HG03457 (cell line): ENCODE results near the gene TNFAIP8L2.

ENCODE experiments used
- ATAC-seq: cut with Tn5 transposase; IDR thresholded peaks from one replicate; pipeline ENCODE4 v1.9.1; 2021; ENCODE audit warnings: moderate number of reproducible peaks; ENCODE audit not compliant: unreplicated experiment

The TNFAIP8L2 gene

DNA sequence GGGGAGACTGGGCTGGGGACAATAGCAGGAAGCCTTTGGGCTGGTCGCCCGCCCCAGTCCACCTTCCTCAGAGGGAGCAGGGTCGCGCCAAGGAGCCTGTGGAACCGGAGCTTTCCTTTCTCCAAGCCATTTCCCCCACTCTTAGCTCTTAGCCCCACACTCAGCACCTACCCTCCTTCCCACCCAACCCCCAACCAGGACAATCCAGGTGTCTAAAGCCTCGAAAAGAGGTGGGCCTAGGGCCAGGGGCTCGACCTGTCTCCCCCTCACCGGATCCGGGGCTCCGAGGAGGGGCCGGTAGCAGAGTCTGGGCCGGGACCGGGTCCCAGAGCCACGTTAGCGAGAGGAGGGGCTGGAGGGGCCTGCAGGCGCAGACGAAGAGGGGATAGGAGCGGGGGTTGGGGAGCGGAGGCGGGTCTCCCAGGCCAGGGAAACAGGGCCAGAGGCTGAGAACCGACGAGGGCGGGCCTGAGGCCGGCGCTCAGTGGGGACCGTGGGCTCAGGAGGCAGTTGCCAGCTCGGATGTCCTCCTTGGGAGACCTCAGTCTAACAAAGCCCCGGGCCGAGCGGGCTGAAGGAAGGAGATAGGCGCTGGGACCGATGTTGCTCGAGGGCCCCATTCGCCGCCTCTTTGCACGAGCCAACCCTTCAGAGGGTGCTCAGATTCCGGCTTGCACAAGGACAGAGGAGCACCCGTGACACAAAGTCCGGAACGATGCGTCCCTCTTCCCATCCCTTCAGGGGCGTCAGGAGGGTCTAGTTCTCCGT is 11.0 kb upstream of the TNFAIP8L2 start:
- no peak for ATAC-seq

DNA sequence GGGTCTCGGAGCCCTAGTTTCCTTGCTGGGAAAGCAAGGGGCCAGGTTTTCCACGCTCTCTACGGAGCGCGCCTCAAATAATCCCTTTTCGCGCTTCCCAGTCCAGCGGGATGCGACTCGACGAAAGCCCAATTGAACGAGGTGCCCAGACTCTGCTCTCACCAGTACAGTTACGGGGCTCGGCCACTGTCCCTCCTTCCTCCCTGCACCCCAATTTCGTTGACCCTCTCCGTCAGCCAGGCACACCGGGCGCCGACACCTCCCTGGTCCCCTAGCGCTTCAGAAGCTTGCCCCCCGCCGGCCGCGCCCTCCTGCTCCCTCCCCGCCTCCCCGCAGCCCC is 10.4 kb upstream of the TNFAIP8L2 start:
- no peak for ATAC-seq

DNA sequence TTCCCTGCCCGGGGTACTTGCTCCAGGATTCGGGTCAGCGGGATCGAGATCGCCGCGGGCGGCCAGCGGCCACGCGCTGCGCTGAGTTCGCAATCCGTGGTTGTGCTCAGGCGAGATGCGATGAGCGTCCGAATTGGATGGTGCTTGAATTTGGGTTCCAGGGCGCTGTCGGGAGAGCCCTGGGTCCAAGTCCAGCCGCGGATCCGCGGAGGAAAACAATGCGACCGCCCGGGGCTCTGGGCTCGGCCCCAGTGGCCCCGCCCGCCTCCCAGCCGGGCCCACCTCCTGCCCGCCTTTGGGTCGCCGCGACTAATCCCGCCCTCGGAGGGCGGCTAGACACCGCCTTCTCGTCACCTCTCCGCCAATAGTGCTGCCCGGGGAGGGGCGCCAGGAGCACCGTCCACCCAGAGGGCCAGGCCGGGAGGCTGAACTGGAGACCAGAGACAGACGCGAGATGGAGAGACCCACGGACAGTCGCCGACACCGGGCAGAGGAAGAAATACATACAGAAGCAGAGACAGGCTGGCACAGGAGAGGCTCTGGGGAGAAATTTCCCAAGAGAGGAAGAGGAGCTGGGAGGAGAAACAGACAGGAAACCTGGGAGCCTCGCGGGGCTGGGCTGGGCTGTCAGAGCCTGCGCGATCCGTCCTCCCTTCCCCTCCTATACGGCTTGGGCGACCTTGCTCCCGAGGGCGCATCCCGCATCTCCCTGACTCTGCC is 9.9 kb upstream of the TNFAIP8L2 start, which contains the start of gene SEMA6C:
Gene SEMA6C (minus strand): TSS at position 220 of the 720 bp plus-strand sequence. CDS start 4,010 bp downstream, outside the sequence.
- ATAC-seq, result peak; percentile 85

DNA sequence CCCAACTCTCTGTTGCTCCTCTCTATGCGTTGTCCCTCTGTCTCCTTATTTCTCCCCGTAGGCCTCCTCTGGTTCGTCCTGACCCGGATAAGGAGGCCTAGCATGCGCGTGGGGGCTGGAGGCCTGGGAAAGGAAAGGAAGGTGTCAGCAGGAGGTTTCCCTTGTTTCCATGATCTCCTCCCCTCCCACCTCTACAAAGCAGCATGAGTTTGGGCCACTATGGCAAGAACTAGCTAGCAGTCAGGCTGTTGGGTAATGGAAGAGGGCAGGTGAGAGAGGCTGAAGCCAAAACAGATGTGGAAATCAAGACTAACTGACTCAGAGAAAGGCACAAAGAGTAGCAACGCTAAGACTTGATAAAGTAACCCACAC is 9.3 kb upstream of the TNFAIP8L2 start:
- no peak for ATAC-seq

DNA sequence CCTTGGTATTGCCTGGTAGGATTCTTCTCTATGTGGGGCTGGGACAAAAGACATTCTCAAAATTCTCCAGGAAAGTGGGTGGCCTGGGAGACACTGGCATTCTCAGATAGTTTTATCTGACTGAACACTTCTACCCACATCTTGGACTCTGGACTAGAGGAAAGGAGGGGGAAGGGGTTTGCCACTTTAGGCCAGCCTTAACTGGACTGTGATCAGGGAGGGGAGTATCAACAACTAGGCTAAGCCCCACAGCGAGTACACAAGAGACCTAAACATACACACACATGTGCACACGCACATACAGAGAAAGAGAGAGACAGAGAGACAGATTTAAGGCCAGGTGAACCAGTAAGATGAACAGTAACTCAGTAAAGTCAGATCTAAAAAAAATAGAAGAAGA is 8.8 kb upstream of the TNFAIP8L2 start:
- no peak for ATAC-seq

DNA sequence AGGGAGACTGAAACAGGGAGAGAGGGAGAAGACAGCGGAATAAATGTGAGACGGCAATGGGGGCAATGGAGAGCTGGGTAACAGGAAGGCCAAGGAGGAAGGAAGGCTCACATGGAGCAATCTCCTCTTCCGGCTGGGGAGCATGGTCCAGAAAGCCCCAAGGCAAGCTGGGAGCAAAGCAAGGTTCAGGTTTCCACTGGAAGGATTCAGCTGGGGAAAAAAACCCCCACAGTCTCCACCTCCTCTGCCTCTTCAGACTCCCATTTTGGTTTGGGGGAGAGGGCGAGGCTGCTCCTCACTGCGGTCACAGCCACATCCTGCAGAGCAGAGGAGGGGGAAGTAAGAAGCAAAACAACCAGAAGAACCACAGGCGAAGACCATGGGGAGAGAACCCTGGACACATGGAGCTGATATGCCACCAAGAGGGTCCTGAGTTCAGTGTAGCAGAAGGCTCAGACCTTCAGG is 650 bp downstream of the TNFAIP8L2 start:
- no peak for ATAC-seq

DNA sequence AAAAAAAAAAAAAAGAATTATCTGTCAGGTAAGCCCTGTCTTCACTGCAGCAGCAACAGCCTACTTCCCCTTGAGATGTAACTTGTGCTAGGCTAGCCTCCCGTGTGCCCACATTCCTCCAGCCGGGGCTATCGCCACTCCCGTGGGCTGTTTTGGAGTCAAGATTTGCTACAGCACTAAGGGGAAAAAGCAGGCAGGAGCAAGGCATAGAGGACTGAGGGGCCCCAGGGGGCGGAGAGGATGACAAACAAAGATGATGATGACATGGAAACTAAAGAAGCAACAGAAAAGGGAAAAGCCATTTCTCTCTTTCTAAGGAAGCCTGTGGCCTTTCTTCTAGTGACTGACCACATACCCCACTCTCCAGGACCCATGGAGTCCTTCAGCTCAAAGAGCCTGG is 1.9 kb downstream of the TNFAIP8L2 start:
- ATAC-seq, result no peak

DNA sequence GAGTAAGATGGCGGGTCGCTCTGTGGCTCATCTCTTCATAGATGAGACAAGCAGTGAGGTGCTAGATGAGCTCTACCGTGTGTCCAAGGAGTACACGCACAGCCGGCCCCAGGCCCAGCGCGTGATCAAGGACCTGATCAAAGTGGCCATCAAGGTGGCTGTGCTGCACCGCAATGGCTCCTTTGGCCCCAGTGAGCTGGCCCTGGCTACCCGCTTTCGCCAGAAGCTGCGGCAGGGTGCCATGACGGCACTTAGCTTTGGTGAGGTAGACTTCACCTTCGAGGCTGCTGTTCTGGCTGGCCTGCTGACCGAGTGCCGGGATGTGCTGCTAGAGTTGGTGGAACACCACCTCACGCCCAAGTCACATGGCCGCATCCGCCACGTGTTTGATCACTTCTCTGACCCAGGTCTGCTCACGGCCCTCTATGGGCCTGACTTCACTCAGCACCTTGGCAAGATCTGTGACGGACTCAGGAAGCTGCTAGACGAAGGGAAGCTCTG is 2.4 kb downstream of the TNFAIP8L2 start:
- no peak for ATAC-seq

DNA sequence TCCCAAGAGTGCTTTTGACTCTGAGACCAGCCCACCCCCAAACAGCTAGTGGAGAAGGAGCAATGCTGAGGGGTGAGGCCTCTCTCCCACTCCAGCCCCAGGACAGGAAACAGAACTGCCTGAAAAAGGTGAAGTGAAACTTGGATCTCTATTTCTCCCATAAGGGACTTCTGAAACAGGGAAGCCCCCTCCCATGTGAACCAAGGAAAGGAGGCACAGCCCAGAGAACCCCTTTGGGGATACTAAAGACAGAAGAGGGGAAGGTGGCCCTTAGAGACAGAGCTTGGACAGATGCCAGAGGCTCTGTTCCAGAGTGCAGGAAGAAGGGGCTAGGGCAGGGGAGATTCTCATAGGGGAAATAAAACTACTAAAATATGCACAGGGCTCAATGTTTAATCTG is 2.9 kb downstream of the TNFAIP8L2 start:
- ATAC-seq, result no peak

DNA sequence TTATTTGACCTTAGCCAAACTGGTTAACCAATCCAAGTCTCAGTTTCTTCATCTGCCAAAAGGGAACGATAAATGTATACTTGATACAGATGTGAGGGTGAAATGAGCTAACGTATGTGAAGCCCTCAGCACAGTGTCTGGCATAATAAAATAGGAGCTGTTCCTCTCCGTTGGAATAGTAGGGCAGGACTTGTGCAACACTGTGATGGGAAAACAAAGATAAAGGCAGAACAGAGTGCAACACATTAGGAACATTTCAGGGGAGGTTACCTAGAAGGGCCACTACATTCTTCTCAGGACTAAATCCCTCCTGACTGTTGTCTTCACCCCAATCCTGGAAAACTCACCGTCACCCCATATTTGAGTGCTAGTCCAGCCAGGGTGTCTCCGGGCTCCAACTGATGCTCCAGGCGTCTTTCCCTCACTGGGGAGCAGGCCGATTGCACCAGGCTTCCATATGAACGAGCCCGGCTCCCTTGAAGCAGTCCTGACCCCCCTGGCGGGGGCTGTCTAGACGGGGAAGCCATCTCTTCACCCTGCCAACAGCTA is 8.4 kb downstream of the TNFAIP8L2 start:
- no peak for ATAC-seq

DNA sequence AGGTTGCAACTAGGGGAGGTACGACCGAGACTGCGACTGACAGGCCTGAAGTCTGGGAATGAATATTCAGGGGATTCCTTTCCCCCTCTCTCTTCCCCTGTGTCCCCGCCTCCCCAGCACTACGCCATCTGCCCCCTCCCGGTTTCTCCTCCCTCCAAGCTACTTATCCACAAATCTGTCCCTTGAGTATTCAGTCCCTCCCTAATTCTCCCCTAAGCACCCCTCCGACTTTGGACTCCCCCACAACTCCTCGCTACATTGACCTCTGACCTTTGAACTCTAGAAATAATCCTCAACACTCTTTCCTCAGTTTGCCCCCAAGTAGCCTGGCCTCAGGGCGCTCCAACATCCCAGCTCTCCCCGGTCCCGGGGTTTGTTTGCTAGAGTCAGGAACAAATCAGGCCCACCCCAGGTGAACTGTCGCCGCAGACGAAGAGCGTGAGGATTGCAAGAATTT is 8.9 kb downstream of the TNFAIP8L2 start:
- ATAC-seq, result no peak

DNA sequence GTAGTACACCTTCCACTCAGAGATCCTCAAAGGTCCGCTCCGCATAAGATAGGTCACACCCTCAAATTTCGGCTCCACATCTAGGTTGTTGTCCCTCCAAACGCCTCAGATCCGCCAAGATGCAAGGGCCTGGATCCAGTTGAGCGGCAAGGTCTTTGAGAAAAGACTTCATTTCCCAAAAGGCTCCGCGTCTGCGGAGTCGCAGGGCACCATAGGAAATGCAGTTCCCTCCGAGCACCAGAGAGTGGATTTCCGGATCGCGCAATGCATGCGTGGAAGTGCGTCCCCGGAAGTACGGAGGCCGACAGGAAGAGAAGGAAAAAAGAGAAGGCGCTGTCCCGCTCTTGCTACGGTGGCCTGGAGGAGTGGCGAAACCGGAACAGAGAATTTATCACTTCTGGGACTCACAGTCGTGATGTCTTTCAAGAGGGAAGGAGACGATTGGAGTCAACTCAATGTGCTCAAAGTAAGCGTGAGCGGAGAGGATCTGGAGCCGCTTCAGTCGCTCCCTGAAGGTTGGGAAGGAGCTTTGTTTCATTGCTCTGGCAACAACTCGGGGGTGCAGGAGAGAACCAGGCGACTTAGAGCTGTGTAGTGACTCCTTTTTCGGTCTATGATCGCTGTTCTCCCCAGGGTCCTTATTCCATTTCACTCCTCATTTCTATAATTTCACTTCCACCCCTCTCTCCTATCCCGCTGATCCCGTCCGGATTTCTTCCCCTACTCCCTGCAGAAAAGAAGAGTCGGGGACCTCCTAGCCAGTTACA is 9.5 kb downstream of the TNFAIP8L2 start, which contains the start of the genes LYSMD1 and SCNM1:
Gene LYSMD1 (minus strand): TSS at position 165 of the 767 bp plus-strand sequence. CDS start 644 bp downstream, outside the sequence.
Gene SCNM1 (plus strand): TSS at position 407 of the 767 bp plus-strand sequence. CDS start 9 bp downstream, at position 416.
- peak; percentile 63 for ATAC-seq

DNA sequence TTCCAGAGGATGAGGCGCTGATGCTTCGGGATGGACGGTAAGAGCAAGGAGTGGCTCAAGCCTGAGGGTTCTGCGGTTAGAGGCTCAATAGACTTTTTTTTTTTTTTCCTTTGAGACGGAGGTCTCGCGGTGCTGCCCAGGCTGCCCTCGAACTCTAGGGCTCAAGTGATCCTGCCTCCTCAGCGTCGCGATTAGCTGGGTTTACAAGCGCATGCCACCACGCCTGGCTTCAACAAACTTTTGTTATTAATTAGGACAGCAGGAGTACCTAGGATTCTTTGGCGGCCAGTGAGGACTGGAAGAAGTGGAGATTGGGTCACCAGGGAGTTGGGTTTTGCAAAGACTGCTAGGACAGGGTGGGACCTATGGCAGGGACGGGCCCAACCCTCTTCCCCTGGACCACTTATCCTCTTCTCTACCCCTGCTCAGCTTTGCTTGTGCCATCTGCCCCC is 10.1 kb downstream of the TNFAIP8L2 start:
- no peak for ATAC-seq

DNA sequence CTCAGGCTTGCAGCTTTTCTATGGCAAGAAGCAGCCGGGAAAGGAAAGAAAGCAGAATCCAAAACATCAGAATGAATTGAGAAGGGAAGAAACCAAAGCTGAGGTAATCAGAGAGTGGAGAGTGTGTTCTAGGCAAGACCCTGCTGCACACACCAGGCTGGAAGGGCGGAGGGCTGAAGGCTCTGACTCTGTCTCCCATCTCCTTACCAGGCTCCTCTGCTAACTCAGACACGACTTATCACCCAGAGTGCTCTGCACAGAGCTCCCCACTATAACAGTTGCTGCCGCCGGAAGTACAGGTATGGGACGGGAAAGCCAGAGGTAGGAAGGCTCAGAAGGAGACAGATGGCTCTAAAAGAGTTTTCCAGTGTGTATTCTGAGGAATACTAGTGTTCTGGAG is 10.7 kb downstream of the TNFAIP8L2 start:
- no peak for ATAC-seq

DNA sequence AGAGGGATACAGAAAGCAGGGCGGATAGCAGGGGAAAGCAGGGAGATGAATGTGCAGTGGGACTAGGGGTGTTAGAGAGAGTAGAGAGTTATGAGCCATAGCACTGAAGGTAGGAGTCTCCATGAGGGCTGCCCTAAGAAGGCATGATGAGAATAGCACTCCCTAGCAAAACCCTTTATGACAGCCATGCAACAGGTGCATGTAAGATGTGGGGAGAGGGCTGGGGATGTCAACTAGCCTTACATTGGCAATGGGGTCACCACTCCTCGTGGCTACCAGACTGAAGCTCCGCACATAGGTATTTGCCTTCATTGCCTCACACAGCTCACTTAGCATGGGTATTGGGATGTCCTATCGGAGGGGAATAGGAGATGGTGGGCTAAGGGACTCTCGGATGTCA is 14.7 kb downstream of the TNFAIP8L2 start:
- ATAC-seq, result no peak

DNA sequence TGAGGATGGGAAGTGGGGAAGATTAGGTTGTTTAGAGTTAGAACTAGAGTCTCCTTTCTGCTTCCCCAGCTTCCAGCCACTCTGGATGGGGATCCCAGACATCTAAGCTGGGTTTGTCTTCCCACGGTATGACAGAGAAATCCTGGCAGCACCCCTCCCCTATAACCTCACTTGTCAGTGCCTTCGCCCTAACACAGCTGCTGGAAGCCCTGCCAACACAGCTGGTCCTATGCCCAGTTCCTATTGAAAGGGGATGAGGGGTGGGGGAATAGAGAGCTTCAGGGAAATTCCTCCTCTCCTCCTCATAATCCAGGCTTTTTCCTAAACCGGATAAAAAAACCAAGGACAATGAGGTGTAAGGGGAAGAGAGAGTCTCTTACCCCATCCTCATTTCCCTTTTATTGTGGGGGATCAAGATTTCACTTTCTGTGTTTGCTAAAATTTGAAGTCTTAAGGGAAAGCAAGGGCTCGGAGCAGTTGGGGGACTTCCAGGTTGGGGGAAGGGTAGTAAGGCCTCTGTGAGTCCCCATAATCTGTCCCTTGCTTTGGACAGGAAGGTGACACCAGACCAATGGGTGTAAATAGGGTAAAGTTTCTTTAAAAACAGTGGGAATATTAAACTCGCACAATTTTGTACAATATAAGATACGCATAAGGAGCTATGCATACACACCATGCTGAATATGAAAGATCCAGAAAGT is 18.7 kb downstream of the TNFAIP8L2 start:
- ATAC-seq, result no peak

DNA sequence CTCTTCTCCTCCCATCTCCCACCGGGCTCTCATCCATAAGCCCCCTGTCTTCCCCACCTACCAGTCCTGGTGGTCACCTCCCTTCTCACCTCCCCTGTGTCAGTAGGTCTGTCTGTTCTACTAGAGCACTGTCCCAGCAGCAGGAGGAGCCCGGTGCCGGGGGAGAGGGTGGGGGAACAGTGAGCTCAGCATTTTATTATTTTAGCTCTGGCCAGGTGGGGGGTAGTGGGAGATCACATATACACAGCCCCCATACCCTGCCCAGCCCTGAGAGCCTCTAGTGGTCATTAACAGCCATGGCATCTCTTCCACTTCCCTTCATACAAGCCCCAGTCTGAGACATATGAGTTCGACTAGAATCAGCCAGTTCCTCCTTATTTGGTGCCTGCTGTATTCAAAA is 19.4 kb downstream of the TNFAIP8L2 start, which contains the start of gene TMOD4:
Gene TMOD4 (minus strand): TSS at position 119 of the 400 bp plus-strand sequence. CDS start 1,106 bp downstream, outside the sequence.
- ATAC-seq, result no peak

DNA sequence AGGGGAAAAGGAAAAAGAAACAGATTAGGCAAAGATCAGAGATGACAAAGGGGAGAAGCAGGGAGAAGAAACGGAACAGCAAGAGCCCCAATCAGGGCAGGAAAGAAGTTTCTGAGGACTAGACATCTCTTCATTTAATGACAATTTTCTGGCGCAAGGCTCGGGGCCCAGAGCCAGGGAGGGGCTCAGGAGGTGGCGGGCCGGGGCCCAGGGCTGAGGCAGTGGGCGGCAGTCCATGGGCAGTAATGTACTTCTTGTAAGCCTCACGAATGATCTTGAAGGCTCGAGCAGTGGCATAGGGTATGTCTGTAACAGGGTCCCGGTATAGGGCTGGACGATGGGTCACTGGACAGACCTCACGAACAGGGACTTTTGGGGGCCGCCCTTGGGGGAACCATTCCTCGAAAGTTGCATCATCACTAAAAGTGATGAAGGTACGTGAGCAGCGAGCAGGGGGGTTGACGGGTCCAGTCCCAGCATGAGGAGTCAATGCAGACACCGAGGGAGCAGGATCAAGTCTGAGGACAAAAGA is 20.1 kb downstream of the TNFAIP8L2 start:
- no peak for ATAC-seq

DNA sequence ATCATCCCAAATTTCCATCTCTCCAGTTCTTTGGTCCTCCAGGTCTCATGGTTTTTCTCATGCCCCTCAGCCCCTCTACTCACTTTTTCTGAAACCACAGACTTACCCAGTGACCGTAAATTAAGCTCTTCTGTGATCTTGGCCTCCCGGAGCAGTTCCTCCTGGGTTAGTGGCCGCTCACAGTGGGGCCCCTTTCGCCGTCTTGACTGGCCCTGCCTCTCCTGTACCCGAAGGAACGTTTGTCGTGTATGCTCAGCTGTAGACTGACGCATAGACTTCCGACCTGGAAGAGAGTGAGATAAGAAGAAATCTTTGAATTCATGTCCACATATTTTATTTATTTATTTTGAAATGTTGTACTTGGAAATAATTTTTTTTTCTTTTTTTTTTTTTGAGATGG is 27.8 kb downstream of the TNFAIP8L2 start:
- ATAC-seq, result no peak

DNA sequence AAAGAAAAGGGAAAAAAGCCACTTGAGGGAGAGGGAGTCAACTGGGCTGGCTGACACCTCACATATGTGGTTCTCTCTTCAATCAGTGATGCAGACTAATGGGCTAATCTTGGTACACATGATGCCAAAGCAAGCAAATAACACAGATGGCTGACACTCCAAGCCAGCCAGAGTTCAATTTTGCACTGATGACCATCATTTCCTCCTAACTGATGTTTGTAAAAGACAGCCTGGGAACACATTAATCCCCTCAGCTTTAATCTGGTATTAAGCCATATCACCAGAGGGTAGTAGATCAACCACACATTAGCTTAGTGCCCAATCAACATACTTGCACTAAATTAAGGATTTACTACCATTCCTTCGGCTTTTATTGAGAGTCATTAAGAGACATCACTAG is 30.8 kb downstream of the TNFAIP8L2 start:
- ATAC-seq, result no peak
